RWPE2 (cell line): ENCODE measurements around the gene SEC23IP.
"Not testable (repeated sequence)": the region's sequence is repeated elsewhere in the genome, so short reads cannot be mapped to it uniquely, and the experiment has no call there.

Source experiments
- ATAC-seq: fragments of 200-7000 bp; cut with Tn5 transposase; 3 replicates; pipeline ENCODE4 v1.9.1; 2021; ENCODE audit warnings: low read depth
- DNase-seq: peaks from one replicate; pipeline ENCODE4 v3.0.0-alpha.2; 2020; ENCODE audit warnings: low spot score
- H3K27ac ChIP-seq: fragments of 450-650 bp; 2 replicates; pipeline ENCODE4 v1.5.1; 2017; ENCODE audit warnings: mild to moderate bottlenecking; ENCODE audit not compliant: poor library complexity, severe bottlenecking
- H3K27me3 ChIP-seq: fragments of 250-450 bp; sonication (Bioruptor Pico); 2 replicates; pipeline ENCODE4 v1.5.1; 2021; ENCODE audit warnings: mild to moderate bottlenecking, moderate library complexity; ENCODE audit not compliant: insufficient read depth, poor library complexity, severe bottlenecking
- H3K36me3 ChIP-seq: fragments of 250-450 bp; sonication (Bioruptor Pico); 2 replicates; pipeline ENCODE4 v1.5.1; 2020; ENCODE audit warnings: low read depth, mild to moderate bottlenecking, moderate library complexity
- H3K4me1 ChIP-seq: fragments of 250-450 bp; sonication (Bioruptor Pico); 2 replicates; pipeline ENCODE4 v1.5.1; 2021; ENCODE audit warnings: mild to moderate bottlenecking, moderate library complexity; ENCODE audit not compliant: insufficient read depth, poor library complexity, severe bottlenecking
- H3K4me3 ChIP-seq: fragments of 250-450 bp; sonication (Bioruptor Pico); 2 replicates; pipeline ENCODE4 v1.5.1; 2021; ENCODE audit warnings: mild to moderate bottlenecking, moderate library complexity; ENCODE audit not compliant: severe bottlenecking
- H3K9me3 ChIP-seq: fragments of 250-450 bp; sonication (Bioruptor Pico); 2 replicates; pipeline ENCODE4 v1.5.1; 2021; ENCODE audit warnings: mild to moderate bottlenecking, moderate library complexity; ENCODE audit not compliant: severe bottlenecking
- TF ChIP-seq, protein P1 (sequence below): fragments of 450-650 bp; IDR thresholded peaks from one replicate; pipeline ENCODE4 v1.5.1; 2017; ENCODE audit warnings: mild to moderate bottlenecking, moderate library complexity; ENCODE audit not compliant: poor library complexity, severe bottlenecking

SEC23IP gene

GRCh38 chr10:119896937-119897770 lies 4.6 kb downstream of the SEC23IP start:
- no peak for DNase-seq
- no peaks in the 10 kb centered on the region for H3K9me3 ChIP-seq
- TF ChIP-seq, protein P1, sequence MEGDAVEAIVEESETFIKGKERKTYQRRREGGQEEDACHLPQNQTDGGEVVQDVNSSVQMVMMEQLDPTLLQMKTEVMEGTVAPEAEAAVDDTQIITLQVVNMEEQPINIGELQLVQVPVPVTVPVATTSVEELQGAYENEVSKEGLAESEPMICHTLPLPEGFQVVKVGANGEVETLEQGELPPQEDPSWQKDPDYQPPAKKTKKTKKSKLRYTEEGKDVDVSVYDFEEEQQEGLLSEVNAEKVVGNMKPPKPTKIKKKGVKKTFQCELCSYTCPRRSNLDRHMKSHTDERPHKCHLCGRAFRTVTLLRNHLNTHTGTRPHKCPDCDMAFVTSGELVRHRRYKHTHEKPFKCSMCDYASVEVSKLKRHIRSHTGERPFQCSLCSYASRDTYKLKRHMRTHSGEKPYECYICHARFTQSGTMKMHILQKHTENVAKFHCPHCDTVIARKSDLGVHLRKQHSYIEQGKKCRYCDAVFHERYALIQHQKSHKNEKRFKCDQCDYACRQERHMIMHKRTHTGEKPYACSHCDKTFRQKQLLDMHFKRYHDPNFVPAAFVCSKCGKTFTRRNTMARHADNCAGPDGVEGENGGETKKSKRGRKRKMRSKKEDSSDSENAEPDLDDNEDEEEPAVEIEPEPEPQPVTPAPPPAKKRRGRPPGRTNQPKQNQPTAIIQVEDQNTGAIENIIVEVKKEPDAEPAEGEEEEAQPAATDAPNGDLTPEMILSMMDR, result no peak
- peaks cover 54% of the 10 kb centered on the region for H3K36me3 ChIP-seq
- ATAC-seq, result no peak
- no peaks in the 10 kb centered on the region for H3K27me3 ChIP-seq
- H3K4me1 ChIP-seq, result peaks cover 17% of the 10 kb centered on the region
- no peak overlapping the region for H3K4me3 ChIP-seq
- H3K27ac ChIP-seq, result peak overlapping the region; percentile 23

- TF ChIP-seq, protein P1, result no peak
- DNase-seq (no peak), ATAC-seq (no peak)
- Histone ChIP-seq H3K4me3 (no peak overlapping the region), H3K9me3 (no peaks in the 10 kb centered on the region), H3K27me3 (no peaks in the 10 kb centered on the region), H3K36me3 (peaks cover 68% of the 10 kb centered on the region), H3K4me1 (peaks cover 16% of the 10 kb centered on the region), H3K27ac (no peak overlapping the region)
Measured at GRCh38 chr10:119898577-119898976, 6.0 kb downstream of the SEC23IP start.

DNA sequence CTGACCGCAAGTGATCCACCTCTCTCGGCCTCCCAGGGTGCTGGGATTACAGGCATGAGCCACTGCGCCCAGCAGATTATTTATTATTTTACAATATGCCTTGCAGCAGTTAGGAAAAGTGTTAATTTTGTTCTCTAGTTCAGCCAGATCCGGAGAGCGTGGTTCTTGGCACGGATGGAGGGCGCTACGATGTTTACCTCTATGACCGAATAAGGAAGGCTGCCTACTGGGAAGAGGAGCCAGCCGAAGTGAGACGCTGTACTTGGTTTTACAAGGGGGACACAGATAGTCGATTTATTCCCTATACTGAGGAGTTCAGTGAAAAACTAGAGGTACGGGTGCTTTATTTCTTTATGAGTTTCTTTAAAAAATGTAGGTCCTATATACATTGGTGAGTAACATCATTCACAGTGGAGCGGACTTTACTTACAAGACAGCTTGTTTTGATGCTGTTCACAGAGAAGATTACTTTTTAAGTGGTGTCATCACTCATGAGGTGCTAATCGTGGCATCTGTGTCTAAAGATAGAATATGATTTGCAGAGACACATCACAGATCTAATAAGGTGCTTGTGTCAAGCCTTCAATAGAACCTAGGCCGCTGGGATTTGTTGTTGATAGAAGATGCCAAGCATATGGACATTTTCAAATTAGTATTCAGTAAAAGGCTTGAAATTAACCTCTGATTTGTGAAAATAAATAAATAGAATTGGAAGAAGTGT lies 11.6 kb downstream of the SEC23IP start:
- no peak for ATAC-seq
- Histone ChIP-seq H3K27ac (no peak overlapping the region), H3K9me3 (no peaks in the 10 kb centered on the region), H3K4me1 (no peaks in the 10 kb centered on the region), H3K4me3 (no peak overlapping the region), H3K27me3 (no peaks in the 10 kb centered on the region), H3K36me3 (peaks cover 89% of the 10 kb centered on the region)
- TF ChIP-seq, protein P1, result no peak
- DNase-seq, result no peak

GRCh38 chr10:119907695-119908094 lies 15.2 kb downstream of the SEC23IP start:
- not testable (repeated sequence) for H3K9me3 ChIP-seq, H3K27ac ChIP-seq, H3K4me3 ChIP-seq, H3K27me3 ChIP-seq, DNase-seq, H3K4me1 ChIP-seq, ATAC-seq
- H3K36me3 ChIP-seq, result peaks cover 91% of the 10 kb centered on the region

DNA sequence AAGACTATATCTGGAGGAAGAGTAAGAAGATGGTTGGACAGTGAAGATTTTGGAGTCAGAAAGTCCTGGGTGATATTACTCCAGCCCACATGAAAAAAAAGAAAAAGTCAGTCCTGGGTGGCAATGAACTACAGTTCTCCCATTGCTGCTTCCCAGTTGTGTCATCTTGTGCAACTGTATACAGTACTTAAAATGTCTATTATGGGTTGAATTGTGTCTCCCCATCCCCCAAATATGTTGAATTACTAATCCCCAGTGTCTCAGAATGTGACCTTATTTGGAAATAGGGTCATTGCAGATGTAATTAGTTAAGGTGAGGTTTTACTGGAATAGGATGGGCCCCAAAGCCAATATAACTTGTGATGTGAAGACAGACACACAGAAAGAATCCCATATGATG lies 15.6 kb downstream of the SEC23IP start:
- peaks cover 91% of the 10 kb centered on the region for H3K36me3 ChIP-seq
- TF ChIP-seq, protein P1, result no peak

More for the DNA sequence above, 15.6 kb downstream of the SEC23IP start:
- H3K27ac ChIP-seq, result no peak overlapping the region
- no peak for DNase-seq
- no peak overlapping the region for H3K4me3 ChIP-seq
- no peaks in the 10 kb centered on the region for H3K4me1 ChIP-seq
- no peaks in the 10 kb centered on the region for H3K9me3 ChIP-seq
- no peak for ATAC-seq
- no peaks in the 10 kb centered on the region for H3K27me3 ChIP-seq
